NOMO-1 (cell line): ENCODE results near the gene LLGL2.
"Not testable (repeated sequence)": the region's sequence is repeated elsewhere in the genome, so short reads cannot be mapped to it uniquely, and the experiment has no call there.

Experiments
- DNase-seq, 2 experiments: peaks; one replicate each; lab custom pipeline; 2025; ENCODE audit not compliant: unreplicated experiment in 2 of 2; lab: John Stamatoyannopoulos, UW

LLGL2 gene, protein sequence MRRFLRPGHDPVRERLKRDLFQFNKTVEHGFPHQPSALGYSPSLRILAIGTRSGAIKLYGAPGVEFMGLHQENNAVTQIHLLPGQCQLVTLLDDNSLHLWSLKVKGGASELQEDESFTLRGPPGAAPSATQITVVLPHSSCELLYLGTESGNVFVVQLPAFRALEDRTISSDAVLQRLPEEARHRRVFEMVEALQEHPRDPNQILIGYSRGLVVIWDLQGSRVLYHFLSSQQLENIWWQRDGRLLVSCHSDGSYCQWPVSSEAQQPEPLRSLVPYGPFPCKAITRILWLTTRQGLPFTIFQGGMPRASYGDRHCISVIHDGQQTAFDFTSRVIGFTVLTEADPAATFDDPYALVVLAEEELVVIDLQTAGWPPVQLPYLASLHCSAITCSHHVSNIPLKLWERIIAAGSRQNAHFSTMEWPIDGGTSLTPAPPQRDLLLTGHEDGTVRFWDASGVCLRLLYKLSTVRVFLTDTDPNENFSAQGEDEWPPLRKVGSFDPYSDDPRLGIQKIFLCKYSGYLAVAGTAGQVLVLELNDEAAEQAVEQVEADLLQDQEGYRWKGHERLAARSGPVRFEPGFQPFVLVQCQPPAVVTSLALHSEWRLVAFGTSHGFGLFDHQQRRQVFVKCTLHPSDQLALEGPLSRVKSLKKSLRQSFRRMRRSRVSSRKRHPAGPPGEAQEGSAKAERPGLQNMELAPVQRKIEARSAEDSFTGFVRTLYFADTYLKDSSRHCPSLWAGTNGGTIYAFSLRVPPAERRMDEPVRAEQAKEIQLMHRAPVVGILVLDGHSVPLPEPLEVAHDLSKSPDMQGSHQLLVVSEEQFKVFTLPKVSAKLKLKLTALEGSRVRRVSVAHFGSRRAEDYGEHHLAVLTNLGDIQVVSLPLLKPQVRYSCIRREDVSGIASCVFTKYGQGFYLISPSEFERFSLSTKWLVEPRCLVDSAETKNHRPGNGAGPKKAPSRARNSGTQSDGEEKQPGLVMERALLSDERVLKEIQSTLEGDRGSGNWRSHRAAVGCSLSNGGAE

DNA sequence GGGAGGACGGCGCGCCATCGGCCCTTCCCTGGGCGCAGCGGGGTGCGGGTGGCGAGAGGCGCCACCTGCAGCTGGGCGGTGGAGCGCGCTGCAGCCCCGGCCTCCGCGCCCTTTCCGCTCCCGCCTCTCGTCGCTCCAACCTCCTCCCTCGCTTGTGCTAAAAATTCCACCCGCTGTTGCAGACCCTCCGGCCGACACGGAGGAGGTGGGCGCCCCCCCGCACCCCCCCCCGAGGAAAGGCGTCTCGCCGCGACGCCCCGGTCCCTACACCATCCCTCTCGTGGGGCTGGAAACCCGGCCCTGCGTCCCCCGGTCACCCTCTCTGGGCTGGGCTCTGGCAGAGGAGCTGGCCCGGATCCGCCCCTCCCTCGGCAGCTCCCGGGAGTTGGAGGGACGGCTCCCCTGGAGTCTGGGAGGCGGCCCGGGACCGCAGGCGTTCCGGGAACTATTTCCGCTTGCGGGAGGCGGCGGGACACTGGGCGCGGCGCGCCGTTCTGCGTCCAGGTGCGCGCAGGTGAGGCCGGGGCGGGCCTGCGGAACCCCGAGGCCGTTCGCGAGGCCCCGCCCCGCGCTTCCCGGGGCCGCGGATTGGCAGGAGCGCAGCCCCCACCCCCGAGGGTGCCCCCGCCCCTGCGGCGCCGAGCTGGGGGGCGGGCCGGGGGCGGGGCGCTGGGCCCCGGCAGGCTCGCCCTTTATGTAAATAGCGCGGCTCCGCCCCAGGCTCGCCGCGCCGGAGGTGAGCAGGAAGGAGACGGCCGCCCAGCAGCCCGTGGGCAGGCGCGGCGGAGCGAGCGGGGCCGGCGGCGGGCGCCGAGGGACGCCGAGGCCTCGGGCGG is at the start of gene LLGL2:
TSS of gene LLGL2 (plus strand) at position 728 of the 836 bp plus-strand sequence. CDS start 17,730 bp downstream, outside the sequence.
- DNase-seq: peak; percentile 79 to 89

DNA sequence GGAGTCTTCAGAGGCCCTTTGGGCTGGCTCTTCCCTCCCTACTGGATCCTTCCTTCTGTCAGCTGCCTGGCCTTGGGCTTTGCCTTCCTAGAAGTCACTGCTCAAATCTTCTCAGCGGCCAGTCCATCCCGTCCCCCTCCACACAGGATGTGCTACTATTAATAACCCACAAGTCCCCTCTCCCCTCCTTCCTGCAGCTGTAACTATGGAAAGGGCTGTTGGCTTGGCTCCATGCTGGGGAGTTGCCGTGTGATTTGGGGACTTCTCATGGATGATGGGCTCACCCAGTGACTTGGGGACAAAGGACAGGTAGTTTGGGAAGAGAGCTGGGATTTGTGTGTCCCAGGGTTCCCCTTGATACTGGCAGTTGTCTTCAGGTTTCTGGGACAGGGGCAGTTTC is 49.6 kb upstream of the LLGL2 start:
- DNase-seq: no peak

DNA sequence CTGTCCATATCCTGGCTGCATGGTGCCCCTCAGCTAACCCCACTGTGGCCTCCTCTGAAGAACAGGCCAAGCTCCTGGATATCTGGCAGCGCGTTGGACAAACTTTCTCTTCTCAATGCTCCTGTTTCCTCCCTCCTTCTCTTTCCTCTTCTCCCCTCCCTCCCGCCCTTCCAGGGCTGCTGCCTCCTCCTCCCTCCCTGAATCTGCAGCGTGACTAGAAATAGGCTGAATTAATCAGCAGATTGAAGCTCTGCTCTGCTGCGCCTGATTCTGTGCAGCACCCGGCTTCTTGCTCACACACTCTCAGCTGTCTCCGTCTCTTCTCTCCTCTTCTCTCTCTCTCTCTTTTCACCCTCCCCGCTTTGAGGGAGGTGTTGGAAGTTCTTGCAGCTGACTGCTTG is 49.2 kb upstream of the LLGL2 start:
- DNase-seq: no peak

DNA sequence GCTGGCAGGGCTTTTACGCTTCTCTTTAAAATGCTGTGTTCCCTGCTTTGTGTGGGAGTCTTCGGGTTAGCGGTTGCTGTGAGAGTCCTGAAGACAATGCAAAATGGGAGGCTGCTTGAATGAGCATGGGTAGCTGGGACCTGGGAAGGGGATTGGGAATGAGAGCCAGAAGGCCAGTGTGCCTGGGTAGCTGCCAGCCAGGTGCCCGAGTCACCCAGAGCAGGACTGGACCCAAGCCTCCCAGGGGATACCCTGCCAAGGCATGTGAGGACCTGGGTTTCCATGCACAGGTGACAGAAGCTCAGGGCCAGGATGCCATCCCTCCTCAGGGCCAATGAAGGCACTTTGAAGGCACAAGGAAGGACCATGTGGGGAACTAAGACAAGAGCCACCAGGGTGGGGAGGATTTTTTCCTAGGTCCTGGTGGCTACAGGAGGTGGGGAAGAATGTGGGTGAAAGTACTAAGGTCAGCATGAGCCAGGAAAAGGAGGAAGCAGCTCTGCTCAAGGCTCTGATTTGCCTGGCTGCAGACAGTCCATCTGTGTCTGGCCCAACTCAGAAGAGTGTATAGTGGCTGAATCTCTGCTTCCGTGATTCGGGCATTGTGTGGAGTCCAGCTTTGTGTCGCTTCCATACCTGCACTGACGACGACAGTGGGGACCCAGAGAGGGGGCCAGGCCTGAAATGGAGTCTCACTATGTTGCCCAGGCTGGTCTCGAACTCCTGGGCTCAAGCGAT is 48.6 kb upstream of the LLGL2 start:
- DNase-seq: no peak

DNA sequence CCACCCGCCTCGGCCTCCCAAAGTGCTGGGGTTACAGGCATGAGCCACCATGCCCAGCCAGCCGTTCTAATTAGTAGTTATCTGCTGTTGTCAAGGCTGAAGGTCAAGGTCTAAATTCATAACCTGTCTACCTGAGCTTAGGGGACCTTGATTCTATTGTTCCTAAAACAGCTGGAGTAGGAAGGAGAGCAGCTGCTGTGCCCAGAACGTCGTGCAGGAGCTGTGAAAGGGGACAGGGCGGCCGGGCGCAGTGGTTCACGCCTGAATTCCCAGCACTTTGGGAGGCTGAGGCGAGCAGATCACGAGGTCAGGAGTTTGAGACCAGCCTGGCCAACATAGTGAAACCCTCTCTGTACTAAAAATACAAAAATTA is 48.0 kb upstream of the LLGL2 start:
- DNase-seq: not testable (repeated sequence)

DNA sequence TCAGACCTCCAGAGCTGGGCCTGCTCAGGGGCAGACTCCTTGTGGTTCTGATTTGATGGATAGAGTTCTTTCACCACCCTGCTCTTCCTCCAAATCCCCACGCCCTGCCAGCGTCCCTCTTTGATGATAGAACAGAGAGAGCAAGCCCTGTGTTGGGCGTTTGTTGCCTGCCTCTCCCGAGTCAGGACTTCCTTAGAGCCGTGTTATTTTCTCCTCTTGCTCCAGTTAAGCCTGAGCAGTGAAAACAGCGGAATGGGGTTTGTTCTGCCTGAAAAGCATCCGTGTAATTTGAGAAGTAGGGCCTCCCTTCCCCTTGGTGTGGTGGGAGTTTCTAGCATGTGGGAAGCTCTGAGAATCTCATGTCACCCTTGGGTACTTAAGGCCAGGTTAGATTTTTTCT is 47.0 kb upstream of the LLGL2 start:
- DNase-seq: no peak

DNA sequence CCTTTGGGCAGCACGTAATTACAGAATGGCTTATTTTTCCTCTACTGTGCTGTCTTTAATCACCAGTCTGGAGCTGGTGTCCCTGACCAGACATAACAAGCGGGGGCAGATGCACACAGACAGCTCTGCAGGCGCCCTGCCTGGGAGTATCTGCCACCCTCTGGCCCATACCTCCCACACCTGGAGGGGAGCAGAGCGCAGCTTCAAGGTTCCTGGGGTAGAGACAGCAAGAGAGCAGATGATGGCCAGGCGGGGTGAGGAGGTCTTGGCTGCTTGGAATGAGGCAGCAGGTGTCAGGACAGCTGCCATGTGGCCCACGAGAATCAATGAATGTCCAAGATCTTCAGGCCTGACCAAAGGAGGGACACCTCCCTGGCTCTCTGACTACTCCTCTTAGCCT is 45.2 kb upstream of the LLGL2 start:
- DNase-seq: no peak

DNA sequence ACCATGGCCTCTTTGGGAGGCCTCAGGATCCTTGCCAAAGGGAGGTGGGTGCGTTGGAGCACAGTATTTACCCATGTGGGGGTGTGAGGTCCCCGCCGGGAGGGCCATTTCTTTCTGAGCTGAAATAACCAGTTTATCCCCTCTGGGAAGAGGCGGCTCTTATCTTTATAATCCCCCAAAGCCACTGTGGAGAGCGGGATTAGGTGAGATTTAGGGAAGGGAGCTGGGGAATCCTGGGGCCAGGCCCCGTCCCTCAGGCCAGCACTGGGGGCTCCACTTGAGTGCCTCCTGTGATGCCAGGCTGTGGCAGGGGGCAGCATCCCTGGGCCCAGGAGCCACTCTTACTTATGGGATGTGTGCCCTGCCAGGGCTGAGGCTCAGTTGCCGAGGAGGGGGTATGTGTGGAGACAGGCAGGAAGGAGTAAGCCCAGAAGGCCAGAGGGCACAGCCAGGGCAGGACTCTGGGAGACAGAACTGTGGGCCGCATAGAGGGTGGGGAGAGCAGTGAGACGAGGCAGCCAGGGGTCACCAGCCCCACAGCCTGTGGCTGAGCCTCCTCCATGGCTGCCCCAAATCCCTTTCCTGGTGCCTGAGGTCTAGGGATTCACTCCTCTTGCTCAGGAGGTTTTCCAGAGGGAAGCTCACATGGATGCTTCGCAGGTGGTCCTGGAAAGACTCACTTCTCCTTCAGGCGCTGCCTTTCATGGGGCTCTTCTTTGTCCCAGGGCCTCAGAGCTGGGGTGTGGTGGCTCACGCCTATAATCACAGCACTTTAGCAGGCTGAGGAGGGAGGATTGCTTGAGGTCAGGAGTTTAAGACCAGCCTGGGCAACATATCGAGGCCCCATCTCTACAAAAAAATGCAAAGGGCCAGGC is 44.1 kb upstream of the LLGL2 start:
- no peak for DNase-seq

DNA sequence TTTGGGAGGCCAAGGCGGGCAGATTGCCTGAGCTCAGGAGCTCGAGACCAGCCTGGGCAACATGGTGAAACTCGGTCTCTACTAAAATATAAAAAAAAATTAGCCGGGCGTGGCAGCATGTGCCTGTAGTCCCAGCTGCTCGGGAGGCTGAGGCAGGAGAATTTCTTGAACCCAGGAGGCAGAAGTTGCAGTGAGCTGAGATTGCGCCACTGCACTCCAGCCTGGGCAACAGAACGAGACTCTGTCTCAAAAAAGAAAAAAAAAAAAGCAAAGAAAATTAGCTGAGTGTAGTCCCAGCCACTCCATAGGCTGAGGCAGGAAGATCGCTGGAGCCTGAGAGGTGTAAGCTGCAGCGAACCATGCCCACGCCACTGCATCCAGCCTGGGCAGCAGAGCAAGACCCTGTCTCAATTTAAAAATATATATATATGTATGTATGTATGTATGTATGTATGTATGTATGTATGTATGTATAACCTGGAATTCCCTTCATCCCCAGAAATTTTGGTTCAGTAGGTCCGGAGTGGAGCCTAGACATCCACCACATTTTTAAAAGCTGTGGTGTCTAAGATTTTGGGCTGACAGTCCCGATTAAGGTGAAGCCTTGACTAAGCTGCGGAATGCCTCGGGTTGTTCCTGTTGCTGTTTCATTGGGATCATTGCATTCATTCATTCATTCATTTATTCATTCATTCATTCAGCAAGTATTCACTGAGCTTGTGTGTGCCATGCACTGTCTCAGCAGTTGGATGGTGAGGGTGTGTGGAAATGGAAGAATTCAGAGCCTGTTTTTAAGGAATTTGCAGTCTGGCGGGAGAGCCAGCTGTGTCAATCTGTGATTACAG is 43.2 kb upstream of the LLGL2 start:
- DNase-seq: no peak

DNA sequence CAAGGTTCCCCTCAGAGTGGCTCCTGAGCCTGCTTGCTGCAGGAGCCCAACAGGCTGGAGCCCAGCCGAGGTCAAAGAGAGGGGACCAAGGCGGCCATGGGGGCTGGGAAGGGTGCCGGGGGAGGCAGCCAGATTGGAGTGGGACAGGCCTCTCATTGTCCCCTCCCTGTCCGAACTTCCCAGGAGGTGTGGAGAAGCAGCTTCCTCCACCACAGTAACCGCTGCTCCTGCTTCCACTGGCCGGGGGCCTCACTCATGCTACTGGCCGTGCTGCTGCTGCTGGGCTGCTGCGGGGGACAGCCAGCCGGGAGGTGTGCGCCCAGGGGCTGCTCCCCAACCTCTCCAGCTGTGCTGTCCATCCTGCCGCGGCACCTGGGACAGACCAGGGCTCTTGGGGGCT is 39.8 kb upstream of the LLGL2 start:
- DNase-seq: no peak

DNA sequence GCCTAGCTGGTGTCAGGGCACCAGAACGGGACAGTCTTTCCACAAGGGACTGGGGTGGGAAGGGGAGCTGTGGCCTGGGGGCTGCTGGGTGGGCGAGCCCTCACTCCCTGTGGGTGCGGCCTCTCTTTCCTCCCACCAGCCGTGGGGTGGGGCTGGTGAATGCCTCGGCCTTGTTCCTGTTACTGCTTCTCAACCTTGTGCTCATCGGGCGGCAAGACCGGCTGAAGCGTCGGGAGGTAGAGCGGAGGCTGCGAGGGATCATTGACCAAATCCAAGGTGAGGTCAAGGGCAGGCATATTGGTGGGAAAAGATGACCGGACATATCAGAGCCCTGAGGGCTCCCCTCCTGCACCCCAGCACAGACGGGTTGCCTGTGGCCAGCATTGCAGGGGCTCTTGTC is 39.3 kb upstream of the LLGL2 start:
- no peak for DNase-seq

DNA sequence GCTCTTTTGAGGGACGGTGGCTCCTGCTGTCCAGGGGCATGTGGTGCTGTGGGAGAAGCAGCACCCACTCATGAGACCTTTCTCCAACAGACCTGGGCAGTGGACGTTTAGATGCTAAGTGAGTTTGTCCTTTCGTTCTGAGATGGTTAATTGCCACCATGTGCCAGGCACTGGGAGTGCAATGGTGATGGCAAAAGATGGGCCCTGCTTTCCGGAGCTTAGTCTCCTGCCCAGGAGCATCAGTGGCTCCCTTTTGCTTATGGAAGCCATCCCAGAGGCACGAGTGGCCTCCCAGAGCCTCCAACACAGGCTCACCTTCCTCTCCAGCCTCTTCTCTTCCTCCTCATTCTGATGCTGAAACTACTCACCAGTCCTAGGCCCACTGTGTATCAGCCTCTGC is 38.5 kb upstream of the LLGL2 start:
- no peak for DNase-seq

DNA sequence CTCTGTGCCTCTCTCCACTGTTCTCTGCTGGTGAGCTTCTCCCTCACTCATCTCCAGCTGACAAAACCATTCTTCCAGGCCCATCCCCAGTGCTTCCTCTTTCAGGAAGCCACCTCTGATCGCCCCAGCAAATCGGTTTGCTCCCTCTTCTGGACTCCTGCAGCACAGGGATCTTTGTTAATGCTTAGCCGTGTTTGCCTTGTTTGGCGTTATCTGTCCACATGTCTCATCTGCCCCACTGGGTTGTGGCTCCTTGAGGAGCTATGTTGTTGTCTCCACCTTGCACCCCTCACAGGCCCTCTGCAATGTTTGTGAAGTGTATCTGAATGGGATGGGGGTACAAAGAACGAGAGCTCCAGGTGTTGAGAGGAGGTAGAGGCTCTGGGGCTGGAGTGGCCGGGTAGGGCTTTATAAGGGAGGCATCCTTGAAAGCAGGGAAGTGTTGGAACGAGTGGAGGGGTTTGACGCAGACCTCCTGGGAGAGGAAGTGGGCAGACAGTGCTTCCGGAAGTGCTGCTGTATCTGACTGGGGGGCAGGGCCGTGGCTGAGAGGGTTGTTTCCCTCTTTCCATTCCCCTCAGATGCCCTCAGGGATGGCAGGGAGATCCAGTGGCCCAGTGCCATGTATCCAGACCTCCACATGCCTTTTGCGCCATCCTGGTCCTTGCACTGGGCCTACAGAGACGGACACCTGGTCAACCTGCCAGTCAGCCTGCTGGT is 38.0 kb upstream of the LLGL2 start:
- DNase-seq: peak; percentile 73 to 87

DNA sequence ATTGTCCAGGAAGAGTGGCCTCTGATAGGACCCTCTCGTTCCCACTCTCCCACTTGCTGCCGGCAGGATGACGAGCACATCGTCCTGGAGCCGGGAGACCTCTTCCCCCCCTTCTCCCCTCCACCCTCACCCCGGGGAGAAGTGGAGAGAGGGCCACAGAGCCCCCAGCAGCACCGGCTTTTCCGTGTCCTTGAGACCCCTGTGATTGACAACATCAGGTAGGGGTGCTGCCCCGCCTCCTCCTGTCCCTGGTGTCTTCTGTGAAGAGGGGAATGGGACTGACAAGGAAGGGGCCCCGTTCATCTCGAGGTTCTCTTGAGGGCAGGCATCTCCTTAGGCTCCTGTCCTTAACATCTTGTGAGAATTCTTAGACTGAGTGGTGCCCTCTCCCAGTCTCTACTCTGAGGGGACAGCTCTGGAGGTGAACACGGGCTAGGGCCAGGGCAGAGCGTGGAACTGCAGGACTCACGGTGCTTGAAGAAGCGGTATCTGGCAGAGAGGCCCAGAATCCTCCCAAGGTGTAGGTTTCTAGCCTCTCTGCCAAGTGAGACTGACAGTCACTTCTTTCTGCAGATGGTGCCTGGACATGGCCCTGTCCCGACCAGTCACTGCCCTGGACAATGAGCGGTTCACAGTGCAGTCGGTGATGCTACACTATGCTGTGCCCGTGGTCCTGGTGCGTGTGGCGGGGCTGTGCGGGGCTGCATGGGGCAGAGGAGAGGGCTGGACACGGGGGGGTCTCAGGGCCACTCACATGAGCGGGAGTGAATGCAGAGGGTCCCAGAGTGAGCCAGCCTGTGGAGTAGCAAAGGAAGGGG is 36.6 kb upstream of the LLGL2 start:
- DNase-seq: no peak

DNA sequence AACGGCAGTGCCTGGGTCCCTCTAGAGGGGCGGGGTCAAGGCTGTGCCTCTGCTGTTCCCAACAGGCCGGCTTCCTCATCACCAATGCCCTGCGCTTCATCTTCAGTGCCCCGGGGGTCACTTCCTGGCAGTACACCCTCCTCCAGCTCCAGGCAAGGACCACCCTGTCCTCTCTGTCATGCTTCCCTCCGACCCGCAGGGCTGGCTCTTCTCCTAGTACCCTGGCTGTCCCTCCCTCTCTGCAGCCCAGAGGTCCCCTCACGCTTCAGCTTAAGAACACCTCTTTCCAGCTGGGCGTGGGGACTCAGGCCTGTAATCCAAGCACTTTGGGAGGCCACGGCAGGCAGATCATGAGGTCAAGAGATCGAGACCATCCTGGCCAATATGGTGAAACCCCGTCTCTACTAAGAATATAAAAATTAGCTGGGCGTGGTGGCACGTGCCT is 36.0 kb upstream of the LLGL2 start:
- DNase-seq: no peak

DNA sequence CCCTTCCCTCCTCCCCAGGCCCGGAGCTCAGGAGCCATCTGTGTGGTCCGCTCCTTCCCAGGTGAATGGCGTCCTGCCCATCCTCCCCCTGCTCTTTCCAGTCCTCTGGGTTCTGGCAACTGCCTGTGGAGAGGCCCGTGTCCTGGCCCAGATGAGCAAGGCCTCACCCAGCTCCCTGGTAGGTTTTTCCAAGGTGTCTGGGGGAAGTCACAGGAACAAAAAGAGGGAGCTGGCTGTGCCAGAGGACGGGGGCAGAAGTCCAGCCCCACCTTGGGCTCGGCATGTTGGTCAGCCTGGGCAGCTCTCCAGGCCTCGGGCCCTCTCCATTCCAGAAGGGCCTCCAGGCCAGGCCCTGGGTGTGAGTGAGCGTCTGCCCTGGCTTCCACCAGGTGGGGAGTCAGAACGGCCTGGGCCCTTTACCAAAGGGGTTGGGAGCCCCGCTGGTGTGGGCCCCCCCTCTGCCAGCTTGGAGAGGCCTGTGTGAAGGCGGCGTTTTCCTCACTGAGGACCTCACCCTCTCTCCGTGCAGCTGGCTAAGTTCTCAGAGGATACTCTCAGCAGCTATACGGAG is 35.2 kb upstream of the LLGL2 start:
- no peak for DNase-seq
